GM12873 (cell line): Measurements from ENCODE around the gene RYR1.

ENCODE experiments used
- CTCF ChIP-seq: IDR thresholded peaks from 2 replicates; pipeline ENCODE4 v1.5.1; 2012; ENCODE audit warnings: low read depth, mild to moderate bottlenecking, moderate library complexity, low read length, control low read depth; ENCODE audit not compliant: insufficient read depth; ENCODE audit errors: missing control alignments

The RYR1 gene

GRCh38 chr19:38494379-38494778 is 60.9 kb downstream of the RYR1 start:
- TF ChIP-seq CTCF = no peak

GRCh38 chr19:38496116-38496515 is 62.6 kb downstream of the RYR1 start:
- TF ChIP-seq CTCF = no peak

- no peak for TF ChIP-seq CTCF
Observed at GRCh38 chr19:38496603-38497487, 63.4 kb downstream of the RYR1 start.

- no peak for TF ChIP-seq CTCF
Observed at GRCh38 chr19:38497907-38498306, 64.4 kb downstream of the RYR1 start.

GRCh38 chr19:38499532-38499931 is 66.0 kb downstream of the RYR1 start:
- TF ChIP-seq CTCF = no peak

- no peak for TF ChIP-seq CTCF
Observed at GRCh38 chr19:38500450-38500849, 67.0 kb downstream of the RYR1 start.

GRCh38 chr19:38502410-38503076 is 69.1 kb downstream of the RYR1 start:
- TF ChIP-seq CTCF = no peak
